Stimulated activated CD8-positive, alpha-beta memory T cell treated with anti-CD3 and anti-CD28 coated beads, Interleukin-4, amount 100 ng/mL, for 24 hours (primary cell): ENCODE measurements around the gene MXI1.
A peak's percentile ranks its signal among the peaks of the same experiment; 100 is the strongest.
"Not testable (repeated sequence)": the region's sequence is repeated elsewhere in the genome, so short reads cannot be mapped to it uniquely, and the experiment has no call there.

Experiments used
- DNase-seq: peaks from one replicate; pipeline ENCODE4 v3.0.0-alpha.2; 2020; ENCODE audit warnings: low read depth

The MXI1 gene

GRCh38 chr10:110181911-110182310, 25.5 kb upstream of the MXI1 start:
- DNase-seq, result no peak

GRCh38 chr10:110184398-110184797, 23.0 kb upstream of the MXI1 start:
- no peak for DNase-seq

- DNase-seq, result not testable (repeated sequence)
Observed at GRCh38 chr10:110185646-110186182, 21.7 kb upstream of the MXI1 start.

- no peak for DNase-seq
Observed at GRCh38 chr10:110190170-110190569, 17.2 kb upstream of the MXI1 start.

GRCh38 chr10:110192552-110192951, 14.9 kb upstream of the MXI1 start:
- no peak for DNase-seq

GRCh38 chr10:110200503-110200902, 6.9 kb upstream of the MXI1 start:
- no peak for DNase-seq

GRCh38 chr10:110201046-110201445, 6.4 kb upstream of the MXI1 start:
- not testable (repeated sequence) for DNase-seq

GRCh38 chr10:110203500-110204455, 3.6 kb upstream of the MXI1 start:
- no peak for DNase-seq

GRCh38 chr10:110205051-110205675, 2.2 kb upstream of the MXI1 start:
- DNase-seq, result no peak

- DNase-seq, result no peak
Observed at GRCh38 chr10:110207805-110208613, 604 bp downstream of the MXI1 start.

- DNase-seq, result no peak
Observed at GRCh38 chr10:110208614-110209453, 1.4 kb downstream of the MXI1 start.

- DNase-seq, result no peak
Observed at GRCh38 chr10:110209454-110209925, 2.1 kb downstream of the MXI1 start.

GRCh38 chr10:110209926-110210673, 2.7 kb downstream of the MXI1 start:
- no peak for DNase-seq

- peak; percentile 83 for DNase-seq
Observed at GRCh38 chr10:110210674-110211464, 3.5 kb downstream of the MXI1 start.

GRCh38 chr10:110211465-110211843, 4.0 kb downstream of the MXI1 start:
- no peak for DNase-seq

- DNase-seq, result no peak
Observed at GRCh38 chr10:110212119-110213006, 5.0 kb downstream of the MXI1 start.

GRCh38 chr10:110214371-110214826, 7.0 kb downstream of the MXI1 start:
- DNase-seq, result no peak
